GM19455 (cell line): ENCODE measurements around the gene CDC34.

Experiments used
- ATAC-seq: cut with Tn5 transposase; IDR thresholded peaks from one replicate; pipeline ENCODE4 v1.9.1; 2021; ENCODE audit not compliant: unreplicated experiment

Gene CDC34

DNA sequence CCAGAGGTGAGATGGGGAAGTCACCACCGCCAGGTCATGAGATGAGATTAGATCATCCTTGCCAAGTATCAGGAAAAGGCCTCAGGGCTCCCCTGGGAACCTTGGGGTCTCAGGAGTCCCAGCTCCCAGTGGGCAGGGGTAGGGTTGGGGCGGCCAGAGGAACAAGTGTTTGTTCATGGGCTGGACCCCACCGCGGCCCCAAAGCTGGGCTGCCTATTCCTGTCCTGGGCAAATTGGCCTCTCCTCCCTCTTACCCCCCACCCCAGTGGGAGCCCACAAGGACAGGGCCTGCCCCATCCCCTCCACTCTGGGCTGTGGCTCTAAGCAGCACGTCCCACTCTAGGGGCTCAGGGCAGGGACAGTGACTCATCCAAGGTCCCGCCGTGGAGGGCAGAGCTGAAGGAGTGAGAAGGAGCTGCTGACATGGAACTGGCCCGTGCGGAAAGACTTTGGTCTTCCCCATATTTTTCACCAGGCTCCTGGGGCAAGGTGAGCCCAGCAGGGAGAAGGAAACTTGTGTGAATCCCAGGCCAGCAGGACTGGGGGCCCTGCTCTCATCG, 54.1 kb downstream of the CDC34 start:
- no peak for ATAC-seq

DNA sequence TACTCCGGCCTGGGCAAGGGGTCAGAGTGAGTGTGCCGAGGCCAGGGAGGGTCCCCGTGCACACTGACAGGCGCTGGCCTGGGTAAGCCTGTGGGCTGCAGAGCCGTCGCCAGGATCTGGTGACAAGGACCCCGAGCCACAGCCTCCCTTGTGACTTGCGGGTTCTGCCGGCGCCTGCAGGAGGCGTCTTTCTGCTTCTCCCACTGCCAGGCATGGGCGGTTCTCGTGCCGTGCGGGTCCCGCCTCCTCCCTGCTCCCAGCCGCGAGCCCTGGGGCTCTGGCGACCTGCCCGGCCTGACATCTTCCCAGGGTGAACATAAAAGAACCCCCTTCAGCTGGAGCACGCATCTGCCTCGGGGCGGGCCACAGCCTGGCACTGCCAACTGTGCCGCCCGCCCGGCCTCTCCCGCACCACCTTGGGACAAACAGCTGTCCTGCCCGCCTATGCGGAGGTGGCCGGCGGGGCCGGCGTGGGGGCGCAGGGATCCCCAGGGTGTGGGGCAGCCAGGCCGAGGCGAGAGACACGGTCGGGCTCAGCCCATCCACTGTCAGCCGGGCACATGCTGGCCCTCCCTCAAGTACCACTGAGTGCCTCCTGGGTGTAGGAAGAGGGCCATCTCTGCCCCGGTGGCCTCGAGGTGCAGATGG, 56.7 kb downstream of the CDC34 start:
- no peak for ATAC-seq

DNA sequence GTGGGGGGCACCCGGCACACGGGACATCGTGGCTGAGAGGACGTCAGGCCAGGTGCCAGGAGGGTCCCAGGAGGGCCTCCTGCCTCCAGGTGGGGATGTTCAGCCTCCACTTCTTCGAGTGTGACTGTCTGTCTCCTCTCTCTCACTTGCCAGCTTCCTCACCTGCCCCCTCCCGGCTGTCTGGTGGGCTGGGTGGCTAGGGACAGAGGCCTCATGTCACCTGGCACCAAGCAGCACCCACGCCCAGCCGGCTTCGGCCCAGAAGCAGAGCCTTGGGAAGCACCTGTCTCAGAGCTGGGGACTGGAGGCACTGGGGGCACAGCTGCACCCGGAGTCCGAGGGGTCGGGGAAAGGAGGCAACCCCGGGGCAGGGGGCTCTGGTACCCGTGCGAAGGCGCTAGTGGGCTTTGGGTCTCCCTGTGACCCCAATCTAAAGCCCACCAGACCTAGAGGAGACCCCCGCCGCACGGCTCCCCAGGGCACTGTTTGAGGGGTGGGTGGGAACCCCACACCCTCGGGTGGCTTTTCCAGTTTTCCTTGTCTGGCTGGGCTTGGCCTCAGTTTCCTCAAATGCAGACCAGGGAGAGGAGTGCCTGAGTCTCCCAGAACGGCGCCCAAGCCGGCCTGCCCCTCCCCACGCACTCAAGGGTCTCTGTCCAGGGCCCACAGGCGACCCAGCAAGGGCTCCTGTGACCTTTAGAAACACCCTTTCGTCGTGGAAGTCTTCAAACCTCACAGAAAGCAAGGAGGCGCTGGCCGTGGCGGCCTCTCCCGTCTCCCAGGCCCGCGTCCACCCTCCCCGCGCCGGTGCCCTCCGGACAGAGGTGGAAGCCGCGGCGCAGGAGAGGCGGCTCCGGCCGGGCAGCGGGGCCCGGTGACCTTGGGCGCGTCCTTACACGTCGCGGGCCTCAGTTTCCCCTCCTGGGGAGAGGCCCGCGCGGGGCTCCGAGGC, 57.5 kb downstream of the CDC34 start:
- no peak for ATAC-seq

DNA sequence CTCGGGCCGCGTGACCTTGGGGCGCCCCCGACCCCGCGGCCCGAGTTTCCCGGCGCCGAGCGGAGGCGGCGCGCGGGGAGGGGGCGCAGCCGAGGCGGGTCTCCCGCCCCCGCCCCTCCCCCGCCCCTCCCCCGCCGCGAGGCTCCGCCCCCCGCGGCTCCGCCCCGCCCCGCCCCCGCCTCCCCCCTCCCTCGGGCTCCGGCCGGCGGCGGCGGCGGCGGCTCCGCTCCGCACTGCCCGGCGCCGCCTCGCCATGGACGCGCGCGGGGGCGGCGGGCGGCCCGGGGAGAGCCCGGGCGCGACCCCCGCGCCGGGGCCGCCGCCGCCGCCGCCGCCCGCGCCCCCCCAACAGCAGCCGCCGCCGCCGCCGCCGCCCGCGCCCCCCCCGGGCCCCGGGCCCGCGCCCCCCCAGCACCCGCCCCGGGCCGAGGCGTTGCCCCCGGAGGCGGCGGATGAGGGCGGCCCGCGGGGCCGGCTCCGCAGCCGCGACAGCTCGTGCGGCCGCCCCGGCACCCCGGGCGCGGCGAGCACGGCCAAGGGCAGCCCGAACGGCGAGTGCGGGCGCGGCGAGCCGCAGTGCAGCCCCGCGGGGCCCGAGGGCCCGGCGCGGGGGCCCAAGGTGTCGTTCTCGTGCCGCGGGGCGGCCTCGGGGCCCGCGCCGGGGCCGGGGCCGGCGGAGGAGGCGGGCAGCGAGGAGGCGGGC, 58.3 kb downstream of the CDC34 start, which contains the start of gene HCN2:
HCN2 (plus strand) TSS at position 189 of the 703 bp plus-strand sequence; CDS start at position 254, 65 bp downstream.
- ATAC-seq: no peak

DNA sequence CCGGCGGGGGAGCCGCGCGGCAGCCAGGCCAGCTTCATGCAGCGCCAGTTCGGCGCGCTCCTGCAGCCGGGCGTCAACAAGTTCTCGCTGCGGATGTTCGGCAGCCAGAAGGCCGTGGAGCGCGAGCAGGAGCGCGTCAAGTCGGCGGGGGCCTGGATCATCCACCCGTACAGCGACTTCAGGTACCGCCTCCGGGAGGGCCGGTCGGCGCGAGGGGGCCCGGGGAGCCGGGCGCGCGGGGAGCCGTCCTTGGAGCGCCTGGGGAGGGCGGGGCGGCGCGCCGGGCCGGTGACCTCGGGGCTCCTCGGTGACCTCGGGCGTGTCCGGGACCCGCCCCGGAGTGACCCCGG, 58.8 kb downstream of the CDC34 start:
- ATAC-seq: no peak

DNA sequence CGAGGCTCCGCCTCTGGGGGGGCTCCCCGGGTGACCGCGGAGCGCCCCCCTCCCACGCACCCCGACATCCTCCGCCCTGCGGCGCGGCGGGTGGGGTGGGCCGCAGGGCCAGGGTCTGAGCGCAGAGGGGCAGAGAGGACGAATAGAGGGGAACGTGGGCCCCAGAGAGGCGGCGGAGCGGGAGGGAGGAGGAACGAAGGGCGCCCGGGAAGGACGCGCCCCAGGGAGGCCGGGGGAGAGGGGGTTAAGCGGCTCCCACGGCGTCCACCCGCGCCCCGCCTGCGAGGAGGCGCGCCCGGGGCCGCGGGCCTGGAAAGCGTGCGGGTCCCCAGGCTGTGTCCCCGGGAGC, 59.2 kb downstream of the CDC34 start:
- ATAC-seq: no peak

DNA sequence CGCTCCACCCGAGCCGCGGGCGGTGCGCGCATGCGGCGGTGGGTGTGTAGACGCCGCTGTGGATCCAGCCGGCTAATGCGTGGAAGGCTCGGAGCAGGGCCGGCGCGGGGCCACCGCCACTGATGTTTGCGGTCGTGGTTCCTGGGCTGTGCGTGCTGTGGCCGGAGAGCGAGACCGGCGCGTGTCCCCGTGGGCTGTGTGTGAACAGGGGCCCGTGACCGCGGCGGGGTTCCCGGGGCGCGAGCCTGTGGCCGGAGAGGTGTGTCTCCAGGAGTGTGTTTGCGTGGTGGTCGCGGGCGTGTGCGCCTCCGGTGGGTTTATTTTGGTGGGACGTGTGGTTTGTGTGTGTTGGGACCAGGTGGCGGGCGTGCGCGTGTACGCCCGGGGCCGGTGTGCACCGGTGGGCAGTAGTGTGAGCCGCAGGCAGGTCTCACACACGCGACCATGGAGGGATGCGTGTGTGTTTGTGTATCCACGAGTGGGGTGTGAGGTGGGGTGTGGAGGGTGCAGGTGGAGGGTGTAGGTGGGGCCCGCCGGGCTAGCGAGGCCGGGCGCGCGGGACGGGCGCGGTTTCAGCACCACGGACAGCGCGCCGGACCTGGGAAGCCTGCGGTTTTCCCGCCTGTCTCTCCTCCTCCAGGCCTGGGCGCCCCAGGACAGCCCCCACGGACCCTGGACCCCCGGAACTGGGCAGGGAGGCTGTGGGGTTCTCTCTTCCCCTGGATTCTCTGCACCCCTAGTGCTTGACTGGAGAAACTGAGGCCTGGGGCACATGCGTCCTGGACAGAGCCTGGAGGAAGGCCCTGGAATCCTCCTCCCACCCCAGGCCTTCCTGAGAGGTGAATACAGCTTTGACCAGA, 59.8 kb downstream of the CDC34 start:
- ATAC-seq: no peak
